ENCODE data around the gene ADH4.

ADH4 gene

DNA sequence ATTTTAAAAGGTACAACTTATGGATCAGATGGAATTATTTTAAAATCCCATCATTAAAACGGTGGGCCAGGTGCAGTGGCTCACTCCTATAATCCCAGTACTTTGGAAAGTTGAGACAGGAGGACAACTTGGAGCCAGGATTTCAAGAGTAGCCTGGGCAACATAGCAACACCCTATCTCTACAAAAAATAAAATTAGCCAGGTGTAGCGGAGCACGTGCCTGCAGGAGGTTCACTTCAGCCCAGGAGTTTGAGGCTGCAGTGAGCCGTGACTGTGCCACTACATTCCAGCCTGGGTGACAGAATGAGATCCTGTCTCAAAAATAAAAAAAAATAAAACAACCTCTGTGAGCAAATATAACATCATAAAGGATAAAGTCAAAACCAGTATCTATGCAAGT lies 66.9 kb downstream of the ADH4 start:
- no peak overlapping the region for H3K27ac ChIP-seq (ENCODE audit: low read depth, low read length)
- H3F3A ChIP-seq (ENCODE audit: insufficient read depth): no peaks in the 10 kb centered on the region
- H3K9me3 ChIP-seq (ENCODE audit: insufficient read depth, low read length): no peaks in the 10 kb centered on the region
- H4K20me1 ChIP-seq (ENCODE audit: low read depth, low read length): no peaks in the 10 kb centered on the region
- H3K9ac ChIP-seq (ENCODE audit: low read length): no peak overlapping the region
- no peaks in the 10 kb centered on the region for H3K79me2 ChIP-seq (ENCODE audit: insufficient read depth, low read length)
- H3K27me3 ChIP-seq (ENCODE audit: low read length): no peaks in the 10 kb centered on the region
- H3K9me2 ChIP-seq (replicated peaks; ENCODE audit: insufficient read depth, low read length): no peaks in the 10 kb centered on the region
- TF ChIP-seq EZH2phosphoT487 (conservative IDR thresholded peaks at IDR 0.05; ENCODE audit: low read length): no peak
- TF ChIP-seq, protein P1, sequence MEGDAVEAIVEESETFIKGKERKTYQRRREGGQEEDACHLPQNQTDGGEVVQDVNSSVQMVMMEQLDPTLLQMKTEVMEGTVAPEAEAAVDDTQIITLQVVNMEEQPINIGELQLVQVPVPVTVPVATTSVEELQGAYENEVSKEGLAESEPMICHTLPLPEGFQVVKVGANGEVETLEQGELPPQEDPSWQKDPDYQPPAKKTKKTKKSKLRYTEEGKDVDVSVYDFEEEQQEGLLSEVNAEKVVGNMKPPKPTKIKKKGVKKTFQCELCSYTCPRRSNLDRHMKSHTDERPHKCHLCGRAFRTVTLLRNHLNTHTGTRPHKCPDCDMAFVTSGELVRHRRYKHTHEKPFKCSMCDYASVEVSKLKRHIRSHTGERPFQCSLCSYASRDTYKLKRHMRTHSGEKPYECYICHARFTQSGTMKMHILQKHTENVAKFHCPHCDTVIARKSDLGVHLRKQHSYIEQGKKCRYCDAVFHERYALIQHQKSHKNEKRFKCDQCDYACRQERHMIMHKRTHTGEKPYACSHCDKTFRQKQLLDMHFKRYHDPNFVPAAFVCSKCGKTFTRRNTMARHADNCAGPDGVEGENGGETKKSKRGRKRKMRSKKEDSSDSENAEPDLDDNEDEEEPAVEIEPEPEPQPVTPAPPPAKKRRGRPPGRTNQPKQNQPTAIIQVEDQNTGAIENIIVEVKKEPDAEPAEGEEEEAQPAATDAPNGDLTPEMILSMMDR (IDR thresholded peaks at IDR 0.05; ENCODE audit: insufficient read depth, low read length, poor library complexity, severe bottlenecking): no peak
- H2AFZ ChIP-seq (ENCODE audit: low read depth, low read length, severe bottlenecking): no peak overlapping the region
- H3K4me3 ChIP-seq (ENCODE audit: insufficient read depth, low read length, poor library complexity, severe bottlenecking): no peak overlapping the region
- no peak overlapping the region for H3K4me2 ChIP-seq (ENCODE audit: low read depth, low read length, poor library complexity, severe bottlenecking)
- no peaks in the 10 kb centered on the region for H3K36me3 ChIP-seq (ENCODE audit: low read length)

DNA sequence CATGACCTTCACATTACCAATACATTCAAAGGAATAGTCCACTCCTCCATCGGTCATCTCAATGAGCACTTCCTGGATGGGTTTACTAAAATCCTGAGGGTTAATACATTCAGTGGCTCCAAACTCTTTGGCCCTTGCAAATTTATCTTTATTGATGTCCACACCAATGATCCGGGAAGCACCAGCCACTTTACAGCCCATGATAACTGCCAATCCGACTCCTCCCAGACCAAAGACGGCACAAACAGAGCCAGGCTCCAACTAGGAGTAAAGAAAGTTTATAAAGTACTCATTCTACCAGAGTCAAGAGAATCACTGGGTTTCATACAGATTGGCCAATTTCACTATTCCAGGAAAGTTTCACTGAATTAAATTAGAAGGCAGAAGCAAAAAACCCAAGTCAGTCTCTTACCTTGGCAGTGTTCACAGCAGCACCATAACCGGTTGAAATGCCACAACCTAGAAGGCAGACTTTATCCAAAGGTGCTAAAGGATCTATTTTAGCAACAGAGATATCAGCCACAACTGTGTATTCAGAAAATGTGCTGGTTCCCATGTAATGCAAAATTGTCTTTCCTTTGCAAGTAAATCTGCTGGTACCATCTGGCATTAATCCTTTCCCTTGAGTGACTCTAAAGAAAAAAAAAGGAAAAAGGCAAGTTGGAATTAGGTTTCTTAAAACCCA lies 67.7 kb downstream of the ADH4 start:
- TF ChIP-seq, protein P1 (IDR thresholded peaks at IDR 0.05; ENCODE audit: insufficient read depth, low read length, poor library complexity, severe bottlenecking): no peak
- no peak for TF ChIP-seq EZH2phosphoT487 (conservative IDR thresholded peaks at IDR 0.05; ENCODE audit: low read length)
- Histone ChIP-seq H3K9me3 (ENCODE audit: insufficient read depth, low read length) (no peaks in the 10 kb centered on the region), H3F3A (ENCODE audit: insufficient read depth) (no peaks in the 10 kb centered on the region), H3K27me3 (ENCODE audit: low read length) (no peaks in the 10 kb centered on the region), H3K36me3 (ENCODE audit: low read length) (no peaks in the 10 kb centered on the region), H2AFZ (ENCODE audit: low read depth, low read length, severe bottlenecking) (no peak overlapping the region), H3K4me2 (ENCODE audit: low read depth, low read length, poor library complexity, severe bottlenecking) (no peak overlapping the region), H3K79me2 (ENCODE audit: insufficient read depth, low read length) (no peaks in the 10 kb centered on the region), H3K9me2 (replicated peaks; ENCODE audit: insufficient read depth, low read length) (no peaks in the 10 kb centered on the region), H3K9ac (ENCODE audit: low read length) (no peak overlapping the region), H3K27ac (ENCODE audit: low read depth, low read length) (no peak overlapping the region), H4K20me1 (ENCODE audit: low read depth, low read length) (no peaks in the 10 kb centered on the region), H3K4me3 (ENCODE audit: insufficient read depth, low read length, poor library complexity, severe bottlenecking) (no peak overlapping the region)

DNA sequence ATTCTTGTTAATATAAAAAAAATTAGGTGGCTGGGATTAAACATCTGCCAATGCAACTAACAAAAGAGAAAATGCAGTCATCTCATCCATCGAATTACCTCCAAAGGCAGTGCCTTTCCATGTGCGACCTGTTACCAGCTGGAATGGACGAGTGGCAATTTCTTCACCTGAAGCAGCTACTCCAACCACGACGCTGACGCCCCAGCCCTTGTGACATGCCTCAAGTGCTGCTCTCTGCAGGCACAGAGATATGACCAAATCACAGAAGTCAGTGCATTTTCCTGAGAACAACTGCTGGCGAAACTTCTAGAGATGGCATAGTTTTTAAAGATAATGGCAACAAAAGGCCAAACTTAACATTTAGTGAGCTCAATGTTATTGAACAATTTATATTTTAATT lies 69.3 kb downstream of the ADH4 start:
- no peak for TF ChIP-seq EZH2phosphoT487 (conservative IDR thresholded peaks at IDR 0.05; ENCODE audit: low read length)
- TF ChIP-seq, protein P1 (IDR thresholded peaks at IDR 0.05; ENCODE audit: insufficient read depth, low read length, poor library complexity, severe bottlenecking): no peak
- H3K4me2 ChIP-seq (ENCODE audit: low read depth, low read length, poor library complexity, severe bottlenecking): no peak overlapping the region
- no peak overlapping the region for H3K27ac ChIP-seq (ENCODE audit: low read depth, low read length)

More for the DNA sequence above, 69.3 kb downstream of the ADH4 start:
- no peaks in the 10 kb centered on the region for H3K36me3 ChIP-seq (ENCODE audit: low read length)
- H3F3A ChIP-seq (ENCODE audit: insufficient read depth): no peaks in the 10 kb centered on the region
- H3K27me3 ChIP-seq (ENCODE audit: low read length): no peaks in the 10 kb centered on the region
- no peaks in the 10 kb centered on the region for H4K20me1 ChIP-seq (ENCODE audit: low read depth, low read length)
- no peak overlapping the region for H3K9ac ChIP-seq (ENCODE audit: low read length)
- no peaks in the 10 kb centered on the region for H3K9me2 ChIP-seq (replicated peaks; ENCODE audit: insufficient read depth, low read length)
- H3K9me3 ChIP-seq (ENCODE audit: insufficient read depth, low read length): no peaks in the 10 kb centered on the region
- H2AFZ ChIP-seq (ENCODE audit: low read depth, low read length, severe bottlenecking): no peak overlapping the region
- no peak overlapping the region for H3K4me3 ChIP-seq (ENCODE audit: insufficient read depth, low read length, poor library complexity, severe bottlenecking)
- H3K79me2 ChIP-seq (ENCODE audit: insufficient read depth, low read length): no peaks in the 10 kb centered on the region
